Activated CD4-positive, alpha-beta T cell treated with anti-CD3 and anti-CD28 coated beads for 1 hour (primary cell): ENCODE data around the gene TTYH3.

Experiments used
- DNase-seq: peaks from one replicate; pipeline ENCODE4 v3.0.0-alpha.2; 2020

Gene TTYH3

DNA sequence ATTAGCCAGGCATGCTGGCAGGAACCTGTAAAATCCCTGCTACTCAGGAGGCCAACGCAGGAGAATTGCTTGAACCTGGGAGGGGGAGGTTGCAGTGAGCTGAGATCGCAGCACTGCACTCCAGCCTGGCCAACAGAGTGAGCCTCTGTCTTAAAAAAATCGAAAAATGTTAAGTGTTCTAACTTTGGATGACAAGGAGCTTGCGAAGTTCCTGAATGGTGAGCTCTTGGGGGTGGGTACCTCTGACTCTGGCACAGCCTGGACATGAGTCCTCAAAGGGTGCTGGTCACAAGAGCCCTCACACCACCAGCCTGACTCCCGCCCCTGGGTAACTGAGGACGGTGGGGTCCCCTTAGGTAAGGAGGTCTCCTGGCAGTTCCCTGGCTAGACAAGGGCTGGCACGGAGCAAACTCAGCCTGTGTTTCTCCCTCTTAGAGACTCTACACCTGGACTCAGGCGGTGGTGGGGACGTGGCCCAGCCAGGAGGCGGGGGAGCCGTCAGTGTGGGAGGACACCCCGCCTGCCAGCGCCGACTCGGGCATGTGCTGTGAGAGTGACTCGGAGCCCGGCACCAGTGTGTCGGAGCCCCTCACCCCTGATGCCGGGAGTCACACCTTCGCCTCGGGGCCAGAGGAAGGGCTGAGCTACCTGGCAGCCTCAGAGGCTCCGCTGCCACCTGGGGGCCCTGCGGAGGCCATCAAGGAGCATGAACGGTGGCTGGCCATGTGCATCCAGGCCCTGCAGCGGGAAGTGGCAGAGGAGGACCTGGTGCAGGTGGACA lies 80.3 kb downstream of the TTYH3 start:
- no peak for DNase-seq

- no peak for DNase-seq
Observed at GRCh38 chr7:2713370-2713769, 81.6 kb downstream of the TTYH3 start.

- DNase-seq: no peak
Observed at GRCh38 chr7:2713978-2714377, 82.2 kb downstream of the TTYH3 start.
